ENCODE results near the gene GALNT9. TPM values are rescaled to one million over a fixed set of nuclear protein-coding genes. Genes with fewer than 3 reads are reported as not detected.

GALNT9 gene
- total RNA-seq, 1 experiment from 2014 or later: 0.45 TPM

- no TSS peak for BruUV-seq (replicated peaks)
- no peaks in the 10 kb centered on the region for H3K9me3 Mint-ChIP-seq (ENCODE audit: unreplicated experiment)
- H3K4me3 Mint-ChIP-seq (ENCODE audit: unreplicated experiment): no peak overlapping the region
- no peak for DNase-seq
- H3K27ac Mint-ChIP-seq (ENCODE audit: unreplicated experiment): no peak overlapping the region
- ChIA-PET CTCF (no interaction called here), POLR2A (no interaction called here)
- TF ChIP-seq, protein P1, sequence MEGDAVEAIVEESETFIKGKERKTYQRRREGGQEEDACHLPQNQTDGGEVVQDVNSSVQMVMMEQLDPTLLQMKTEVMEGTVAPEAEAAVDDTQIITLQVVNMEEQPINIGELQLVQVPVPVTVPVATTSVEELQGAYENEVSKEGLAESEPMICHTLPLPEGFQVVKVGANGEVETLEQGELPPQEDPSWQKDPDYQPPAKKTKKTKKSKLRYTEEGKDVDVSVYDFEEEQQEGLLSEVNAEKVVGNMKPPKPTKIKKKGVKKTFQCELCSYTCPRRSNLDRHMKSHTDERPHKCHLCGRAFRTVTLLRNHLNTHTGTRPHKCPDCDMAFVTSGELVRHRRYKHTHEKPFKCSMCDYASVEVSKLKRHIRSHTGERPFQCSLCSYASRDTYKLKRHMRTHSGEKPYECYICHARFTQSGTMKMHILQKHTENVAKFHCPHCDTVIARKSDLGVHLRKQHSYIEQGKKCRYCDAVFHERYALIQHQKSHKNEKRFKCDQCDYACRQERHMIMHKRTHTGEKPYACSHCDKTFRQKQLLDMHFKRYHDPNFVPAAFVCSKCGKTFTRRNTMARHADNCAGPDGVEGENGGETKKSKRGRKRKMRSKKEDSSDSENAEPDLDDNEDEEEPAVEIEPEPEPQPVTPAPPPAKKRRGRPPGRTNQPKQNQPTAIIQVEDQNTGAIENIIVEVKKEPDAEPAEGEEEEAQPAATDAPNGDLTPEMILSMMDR (IDR thresholded peaks at IDR 0.05; ENCODE audit: insufficient read depth in 1 of 2, low read depth in 1 of 2, low read length in 1 of 2, severe bottlenecking in 1 of 2, unreplicated experiment in 1 of 2): no peak
- H3K27me3 Mint-ChIP-seq (ENCODE audit: insufficient read depth, unreplicated experiment): peaks cover 26% of the 10 kb centered on the region
- no peaks in the 10 kb centered on the region for H3K36me3 ChIP-seq (ENCODE audit: control insufficient read depth, insufficient read depth, low read length)
- no peaks in the 10 kb centered on the region for H3K36me3 Mint-ChIP-seq (ENCODE audit: insufficient read depth, unreplicated experiment)
- no peaks in the 10 kb centered on the region for H3K27me3 ChIP-seq (replicated peaks; ENCODE audit: control insufficient read depth, insufficient read depth, low read length)
- no peaks in the 10 kb centered on the region for H3K4me1 Mint-ChIP-seq (ENCODE audit: low read depth, unreplicated experiment)
- H3K4me3 ChIP-seq (ENCODE audit: low read depth, low read length): no peak overlapping the region
- no peaks in the 10 kb centered on the region for H3K4me1 ChIP-seq
- intact Hi-C loops (cut with micrococcal nuclease; ENCODE audit: unreplicated experiment): no loop called here
- no peaks in the 10 kb centered on the region for H3K9me3 ChIP-seq
Observed at GRCh38 chr12:132366341-132366861, 37.0 kb upstream of the GALNT9 start.

- intact Hi-C loops (cut with micrococcal nuclease; ENCODE audit: unreplicated experiment): no loop called here
- Histone ChIP-seq H3K36me3 (ENCODE audit: control insufficient read depth, insufficient read depth, low read length) (no peaks in the 10 kb centered on the region), H3K27me3 (replicated peaks; ENCODE audit: control insufficient read depth, insufficient read depth, low read length) (no peaks in the 10 kb centered on the region), H3K4me3 (ENCODE audit: low read depth, low read length) (no peak overlapping the region), H3K4me1 (no peaks in the 10 kb centered on the region), H3K9me3 (no peaks in the 10 kb centered on the region; the same call in 1 of the 2 replicates)
- TF ChIP-seq, protein P1 (IDR thresholded peaks at IDR 0.05; ENCODE audit: insufficient read depth in 1 of 2, low read depth in 1 of 2, low read length in 1 of 2, severe bottlenecking in 1 of 2, unreplicated experiment in 1 of 2): no peak
- H3K36me3 Mint-ChIP-seq (ENCODE audit: insufficient read depth, unreplicated experiment): no peaks in the 10 kb centered on the region
- no peaks in the 10 kb centered on the region for H3K9me3 Mint-ChIP-seq (ENCODE audit: unreplicated experiment)
- H3K27me3 Mint-ChIP-seq (ENCODE audit: insufficient read depth, unreplicated experiment): peaks cover 15% of the 10 kb centered on the region
- H3K27ac Mint-ChIP-seq (ENCODE audit: unreplicated experiment): no peak overlapping the region
- DNase-seq: no peak
- H3K4me3 Mint-ChIP-seq (ENCODE audit: unreplicated experiment): no peak overlapping the region
- H3K4me1 Mint-ChIP-seq (ENCODE audit: low read depth, unreplicated experiment): no peaks in the 10 kb centered on the region
- no TSS peak for BruUV-seq (replicated peaks)
- POLR2A ChIA-PET: no interaction called here
- CTCF ChIA-PET: no interaction called here
Observed at GRCh38 chr12:132365226-132365625, 35.8 kb upstream of the GALNT9 start.

GRCh38 chr12:132364348-132364902 lies 35.0 kb upstream of the GALNT9 start:
- no TSS peak for BruUV-seq (replicated peaks)
- Mint-ChIP-seq H3K4me3 (ENCODE audit: unreplicated experiment) (no peak overlapping the region), H3K4me1 (ENCODE audit: low read depth, unreplicated experiment) (no peaks in the 10 kb centered on the region), H3K27ac (ENCODE audit: unreplicated experiment) (no peak overlapping the region), H3K27me3 (ENCODE audit: insufficient read depth, unreplicated experiment) (peaks cover 9% of the 10 kb centered on the region), H3K36me3 (ENCODE audit: insufficient read depth, unreplicated experiment) (peaks cover 5% of the 10 kb centered on the region), H3K9me3 (ENCODE audit: unreplicated experiment) (no peaks in the 10 kb centered on the region)
- no peak for DNase-seq
- POLR2A ChIA-PET: no interaction called here
- Histone ChIP-seq H3K9me3 (no peaks in the 10 kb centered on the region; the same call in 1 of the 2 replicates), H3K27me3 (replicated peaks; ENCODE audit: control insufficient read depth, insufficient read depth, low read length) (no peaks in the 10 kb centered on the region), H3K4me3 (ENCODE audit: low read depth, low read length) (no peak overlapping the region), H3K36me3 (ENCODE audit: control insufficient read depth, insufficient read depth, low read length) (no peaks in the 10 kb centered on the region), H3K4me1 (no peaks in the 10 kb centered on the region)
- CTCF ChIA-PET: no interaction called here
- TF ChIP-seq, protein P1 (IDR thresholded peaks at IDR 0.05; ENCODE audit: insufficient read depth in 1 of 2, low read depth in 1 of 2, low read length in 1 of 2, severe bottlenecking in 1 of 2, unreplicated experiment in 1 of 2): no peak
- intact Hi-C loops (cut with micrococcal nuclease; ENCODE audit: unreplicated experiment): no loop called here
